ENCODE results near the gene TFPT.
A peak's percentile ranks its signal among the peaks of the same experiment; 100 is the strongest.

Gene TFPT

GRCh38 chr19:54115109-54116063, at the start of gene TFPT, which contains the start of gene PRPF31:
TSS of gene TFPT (minus strand) at chr19:54115657. CDS start at chr19:54115269, 388 bp downstream.
TSS of gene PRPF31 (plus strand) at chr19:54115754. CDS start at chr19:54118279, 2,525 bp downstream.
- DNase-seq (ENCODE audit: low read depth): peak; percentile 92

GRCh38 chr19:54165222-54165621, 49.8 kb upstream of the TFPT start:
- no peak for DNase-seq (ENCODE audit: low read depth)

GRCh38 chr19:54164369-54165068, 49.1 kb upstream of the TFPT start:
- peak; percentile 40 for DNase-seq (ENCODE audit: low read depth)

- no peak for DNase-seq (ENCODE audit: low read depth)
Observed at GRCh38 chr19:54162884-54163283, 47.4 kb upstream of the TFPT start.

- DNase-seq (ENCODE audit: low read depth): peak; percentile 75
Observed at GRCh38 chr19:54162241-54162805, 46.9 kb upstream of the TFPT start.

- DNase-seq (ENCODE audit: low read depth): no peak
Observed at GRCh38 chr19:54160854-54161253, 45.4 kb upstream of the TFPT start.

- DNase-seq (ENCODE audit: low read depth): no peak
Observed at GRCh38 chr19:54160182-54160811, 44.8 kb upstream of the TFPT start.

- peak; percentile 95 for DNase-seq (ENCODE audit: low read depth)
Observed at GRCh38 chr19:54159352-54160181, 44.1 kb upstream of the TFPT start, which contains the start of gene LENG1. TSS of gene LENG1 (minus strand) at chr19:54159721. CDS start at chr19:54159695, 26 bp downstream.

GRCh38 chr19:54158812-54159351, 43.4 kb upstream of the TFPT start:
- no peak for DNase-seq (ENCODE audit: low read depth)

- DNase-seq (ENCODE audit: low read depth): no peak
Observed at GRCh38 chr19:54156953-54157352, 41.5 kb upstream of the TFPT start.

- no peak for DNase-seq (ENCODE audit: low read depth)
Observed at GRCh38 chr19:54156490-54156889, 41.0 kb upstream of the TFPT start.

GRCh38 chr19:54155694-54156093, 40.2 kb upstream of the TFPT start:
- DNase-seq (ENCODE audit: low read depth): no peak

GRCh38 chr19:54154603-54155345, 39.3 kb upstream of the TFPT start:
- DNase-seq (ENCODE audit: low read depth): no peak

GRCh38 chr19:54153731-54154326, 38.4 kb upstream of the TFPT start:
- no peak for DNase-seq (ENCODE audit: low read depth)

- DNase-seq (ENCODE audit: low read depth): no peak
Observed at GRCh38 chr19:54152878-54153524, 37.5 kb upstream of the TFPT start.

GRCh38 chr19:54152267-54152666, 36.8 kb upstream of the TFPT start:
- no peak for DNase-seq (ENCODE audit: low read depth)

- no peak for DNase-seq (ENCODE audit: low read depth)
Observed at GRCh38 chr19:54151362-54152035, 36.0 kb upstream of the TFPT start.

- no peak for DNase-seq (ENCODE audit: low read depth)
Observed at GRCh38 chr19:54149021-54149812, 33.8 kb upstream of the TFPT start.
